ENCODE results near the gene CORIN.

The CORIN gene

GRCh38 chr4:47646372-47646771 lies 191.5 kb downstream of the CORIN start:
- in situ Hi-C loops (cut with MboI; ENCODE audit: low sequenced_read_pairs) = no loop called here

- in situ Hi-C loops (cut with MboI; ENCODE audit: low sequenced_read_pairs) = no loop called here
Observed at GRCh38 chr4:47643845-47644244, 194.0 kb downstream of the CORIN start.

- in situ Hi-C loops (cut with MboI; ENCODE audit: low sequenced_read_pairs) = no loop called here
Observed at GRCh38 chr4:47642985-47643760, 194.7 kb downstream of the CORIN start.

- in situ Hi-C loops (cut with MboI; ENCODE audit: low sequenced_read_pairs) = no loop called here
Observed at GRCh38 chr4:47642191-47642830, 195.6 kb downstream of the CORIN start.

- in situ Hi-C loops (cut with MboI; ENCODE audit: low sequenced_read_pairs) = no loop called here
Observed at GRCh38 chr4:47641755-47642154, 196.1 kb downstream of the CORIN start.

GRCh38 chr4:47640911-47641310 lies 197.0 kb downstream of the CORIN start:
- in situ Hi-C loops (cut with MboI; ENCODE audit: low sequenced_read_pairs) = no loop called here

- in situ Hi-C loops (cut with MboI; ENCODE audit: low sequenced_read_pairs) = no loop called here
Observed at GRCh38 chr4:47639531-47639930, 198.3 kb downstream of the CORIN start.

GRCh38 chr4:47631161-47631560 lies 206.7 kb downstream of the CORIN start:
- in situ Hi-C loops (cut with MboI; ENCODE audit: low sequenced_read_pairs) = no loop called here

- in situ Hi-C loops (cut with MboI; ENCODE audit: low sequenced_read_pairs) = no loop called here
Observed at GRCh38 chr4:47624031-47624441, 213.8 kb downstream of the CORIN start.

- in situ Hi-C loops (cut with MboI; ENCODE audit: low sequenced_read_pairs) = no loop called here
Observed at GRCh38 chr4:47621181-47621580, 216.7 kb downstream of the CORIN start.

GRCh38 chr4:47619691-47620090 lies 218.2 kb downstream of the CORIN start:
- in situ Hi-C loops (cut with MboI; ENCODE audit: low sequenced_read_pairs) = no loop called here

- in situ Hi-C loops (cut with MboI; ENCODE audit: low sequenced_read_pairs) = no loop called here
Observed at GRCh38 chr4:47617607-47618006, 220.3 kb downstream of the CORIN start.

GRCh38 chr4:47615385-47615784 lies 222.5 kb downstream of the CORIN start:
- in situ Hi-C loops (cut with MboI; ENCODE audit: low sequenced_read_pairs) = no loop called here

GRCh38 chr4:47612116-47613023 lies 225.5 kb downstream of the CORIN start:
- in situ Hi-C loops (cut with MboI; ENCODE audit: low sequenced_read_pairs) = no loop called here

- in situ Hi-C loops (cut with MboI; ENCODE audit: low sequenced_read_pairs) = no loop called here
Observed at GRCh38 chr4:47606482-47606881, 231.4 kb downstream of the CORIN start.

GRCh38 chr4:47598896-47599295 lies 239.0 kb downstream of the CORIN start:
- in situ Hi-C loops (cut with MboI; ENCODE audit: low sequenced_read_pairs) = no loop called here

GRCh38 chr4:47598320-47598719 lies 239.5 kb downstream of the CORIN start:
- in situ Hi-C loops (cut with MboI; ENCODE audit: low sequenced_read_pairs) = no loop called here

- in situ Hi-C loops (cut with MboI; ENCODE audit: low sequenced_read_pairs) = no loop called here
Observed at GRCh38 chr4:47597696-47598095, 240.2 kb downstream of the CORIN start.

GRCh38 chr4:47590325-47590724 lies 247.5 kb downstream of the CORIN start:
- in situ Hi-C loops (cut with MboI; ENCODE audit: low sequenced_read_pairs) = no loop called here

GRCh38 chr4:47579235-47579634 lies 258.6 kb downstream of the CORIN start:
- in situ Hi-C loops (cut with MboI; ENCODE audit: low sequenced_read_pairs) = no loop called here

- in situ Hi-C loops (cut with MboI; ENCODE audit: low sequenced_read_pairs) = no loop called here
Observed at GRCh38 chr4:47577779-47578553, 259.9 kb downstream of the CORIN start.

Data from hTERT RPE-1 (cell line).